ENCODE measurements around the gene HCN3. TPM values are rescaled to one million over a fixed set of nuclear protein-coding genes. Genes with fewer than 3 reads are reported as not detected.

HCN3 gene
- total and polyA plus RNA-seq, 2 of the 13 experiments (the other 11 are each of a cell fraction or from before 2014, with no cell fraction given) = 2.4 to 10.2 TPM

- 0 out of 2 replicates have a peak, but pooled peaks have one; percentile 33 for TF ChIP-seq MTERF4 (CRISPR knock-in tag; IDR thresholded peaks at IDR 0.05)
- TF ChIP-seq ZNF282 (IDR thresholded peaks at IDR 0.05; ENCODE audit: partially characterized antibody) = no peak
- no peak for TF ChIP-seq ZNF230 (CRISPR knock-in tag; IDR thresholded peaks at IDR 0.05)
- TF ChIP-seq ZFP90 (CRISPR knock-in tag; IDR thresholded peaks at IDR 0.05; ENCODE audit: borderline replicate concordance) = peak; percentile 72; the same call in 1 of the 2 replicates
- no peak for TF ChIP-seq CERS6 (CRISPR knock-in tag; IDR thresholded peaks at IDR 0.05)
- 0 out of 2 replicates have a peak, but pooled peaks have one; percentile 25 for TF ChIP-seq YEATS2 (CRISPR knock-in tag; IDR thresholded peaks at IDR 0.05; ENCODE audit: borderline replicate concordance)
- TF ChIP-seq ZNF432 (CRISPR knock-in tag; IDR thresholded peaks at IDR 0.05; ENCODE audit: borderline replicate concordance) = no peak
- peak; percentile 64; the same call in 1 of the 2 replicates for TF ChIP-seq HNF1B (CRISPR knock-in tag; IDR thresholded peaks at IDR 0.05)
- peak; percentile 85 for TF ChIP-seq STAG1 (CRISPR knock-in tag; IDR thresholded peaks at IDR 0.05)
- TF ChIP-seq ZNF343 (CRISPR knock-in tag; IDR thresholded peaks at IDR 0.05) = no peak
- TF ChIP-seq TFE3 (CRISPR knock-in tag; IDR thresholded peaks at IDR 0.05) = no peak
- TF ChIP-seq RORA (CRISPR knock-in tag; IDR thresholded peaks at IDR 0.05) = no peak
- 0 out of 2 replicates have a peak, but pooled peaks have one; percentile 46 for TF ChIP-seq ZNF589 (CRISPR knock-in tag; conservative IDR thresholded peaks at IDR 0.05)
- 0 out of 2 replicates have a peak, but pooled peaks have one; percentile 30 for TF ChIP-seq NCOA2 (CRISPR knock-in tag; IDR thresholded peaks at IDR 0.05)
- TF ChIP-seq AGO1 (IDR thresholded peaks at IDR 0.05; ENCODE audit: low read depth, low read length, poor library complexity, severe bottlenecking) = peak; percentile 69
- TF ChIP-seq NFATC3 (CRISPR knock-in tag; IDR thresholded peaks at IDR 0.05) = no peak
- TF ChIP-seq ZMYM3 (CRISPR knock-in tag; IDR thresholded peaks at IDR 0.05) = 0 out of 2 replicates have a peak, but pooled peaks have one; percentile 13
- TF ChIP-seq THRA (CRISPR knock-in tag; IDR thresholded peaks at IDR 0.05; ENCODE audit: borderline replicate concordance) = peak; percentile 24; the same call in 1 of the 2 replicates
- peak; percentile 69; the same call in 1 of the 2 replicates for TF ChIP-seq MAZ (IDR thresholded peaks at IDR 0.05; ENCODE audit: borderline replicate concordance, low read depth, low read length)
- TF ChIP-seq MAZ (CRISPR knock-in tag; IDR thresholded peaks at IDR 0.05; ENCODE audit: low read depth) = peak; percentile 63; the same call in 1 of the 2 replicates
- TF ChIP-seq POLR2AphosphoS2 (IDR thresholded peaks at IDR 0.05; ENCODE audit: low read depth, low read length) = no peak
- no peak for TF ChIP-seq TP53 (CRISPR knock-in tag; conservative IDR thresholded peaks at IDR 0.05)
- TF ChIP-seq ZNF562 (CRISPR knock-in tag; IDR thresholded peaks at IDR 0.05; ENCODE audit: borderline replicate concordance) = no peak
Measured at GRCh38 chr1:155322953-155323728, 45.9 kb downstream of the HCN3 start (continued).
